IMR-90 (cell line): Measurements from ENCODE around the gene FHAD1. TPM values are rescaled to one million over a fixed set of nuclear protein-coding genes. Genes with fewer than 3 reads are reported as not detected.

Experiments
- ATAC-seq: fragments of 200-7000 bp; cut with Tn5 transposase; 2 replicates; pipeline ENCODE4 v1.9.1; 2020; ENCODE audit warnings: low read depth, mild to moderate bottlenecking, moderate library complexity
- BruUV-seq: library from RNA; stranded (reverse); fragments of 400-500 nt; replicated peaks from 2 replicates; lab custom pipeline; 2021; lab: Mats Ljungman, UMichigan
- CTCF ChIA-PET: fragments of 300-600 bp; formaldehyde crosslinking; extraction: SDS; loops from one replicate; lab custom pipeline; 2021; ENCODE audit warnings: antibody characterized with exemption; lab: Yijun Ruan, JAX
- POLR2A ChIA-PET: fragments of 300-600 bp; sonication (Branson Sonifier 250); formaldehyde crosslinking; loops from one replicate; lab custom pipeline; 2022; ENCODE audit warnings: antibody characterized with exemption; ENCODE audit not compliant: unreplicated experiment; lab: Charles Lee
- DNase-seq: peaks from one replicate; pipeline ENCODE4 v3.0.0; 2013
- H2AFZ ChIP-seq: replicated peaks from 2 replicates; pipeline ENCODE3; 2013; ENCODE audit warnings: low read length, mild to moderate bottlenecking; ENCODE audit not compliant: poor library complexity
- H2AK5ac ChIP-seq: 2 replicates; pipeline ENCODE4 v1.6.1; 2013; ENCODE audit warnings: low read depth, low read length, inconsistent platforms
- H2AK9ac ChIP-seq: replicated peaks from 2 replicates; pipeline ENCODE3; 2013; ENCODE audit warnings: mild to moderate bottlenecking, low read depth, low read length, moderate library complexity; ENCODE audit not compliant: poor library complexity
- H2BK120ac ChIP-seq: 2 replicates; pipeline ENCODE4 v1.6.1; 2013; ENCODE audit warnings: low read depth, low read length, inconsistent platforms
- H2BK15ac ChIP-seq: 3 replicates; pipeline ENCODE4 v1.6.1; 2013; ENCODE audit warnings: low read depth, low read length, inconsistent platforms
- H2BK20ac ChIP-seq: 2 replicates; pipeline ENCODE4 v1.6.1; 2013; ENCODE audit warnings: low read depth, mild to moderate bottlenecking, inconsistent platforms, low read length, moderate library complexity
- H2BK5ac ChIP-seq: 2 replicates; pipeline ENCODE4 v1.6.1; 2013; ENCODE audit warnings: mild to moderate bottlenecking, low read depth, low read length, inconsistent platforms; ENCODE audit not compliant: poor library complexity, severe bottlenecking
- H3K14ac ChIP-seq: replicated peaks from 2 replicates; pipeline ENCODE4 v1.6.1; 2013; ENCODE audit warnings: low read depth, low read length, inconsistent platforms
- H3K18ac ChIP-seq: 2 replicates; pipeline ENCODE4 v1.6.1; 2013; ENCODE audit warnings: low read depth, low read length, control low read depth
- H3K23ac ChIP-seq: 2 replicates; pipeline ENCODE4 v1.6.1; 2013; ENCODE audit warnings: low read depth, low read length, inconsistent platforms
- H3K27ac ChIP-seq: 2 replicates; pipeline ENCODE4 v1.5.1; 2013; ENCODE audit warnings: mild to moderate bottlenecking, control low read depth, low read length; ENCODE audit not compliant: insufficient read depth
- H3K27me3 ChIP-seq: 2 replicates; pipeline ENCODE4 v1.6.1; 2013; ENCODE audit warnings: low read length; ENCODE audit not compliant: control insufficient read depth, insufficient read depth
- H3K36me3 ChIP-seq: 2 replicates; pipeline ENCODE4 v1.6.1; 2013; ENCODE audit warnings: low read length, mixed read lengths; ENCODE audit not compliant: control insufficient read depth, insufficient read depth
- H3K4ac ChIP-seq: 2 replicates; pipeline ENCODE4 v1.6.1; 2013; ENCODE audit warnings: low read depth, low read length, inconsistent platforms
- H3K4me1 ChIP-seq: 2 replicates; pipeline ENCODE4 v1.6.1; 2013; ENCODE audit warnings: low read length, mixed read lengths; ENCODE audit not compliant: control insufficient read depth, insufficient read depth
- H3K4me2 ChIP-seq: 2 replicates; pipeline ENCODE4 v1.6.1; 2013; ENCODE audit warnings: low read depth, mild to moderate bottlenecking, control low read depth, low read length, moderate library complexity
- H3K4me3 ChIP-seq: 2 replicates; pipeline ENCODE4 v1.5.1; 2013; ENCODE audit warnings: low read depth, mild to moderate bottlenecking, control low read depth, low read length, moderate library complexity; ENCODE audit not compliant: insufficient read depth
- H3K56ac ChIP-seq: 2 replicates; pipeline ENCODE4 v1.6.1; 2013; ENCODE audit warnings: low read length, inconsistent platforms; ENCODE audit not compliant: insufficient read depth; ENCODE audit errors: extremely low read depth
- H3K79me1 ChIP-seq, 2 experiments: 2 replicates each; pipeline ENCODE4 v1.6.1; 2013; ENCODE audit warnings: low read length in 2 of 2, inconsistent platforms in 1 of 2, low read depth in 1 of 2
- H3K9ac ChIP-seq: 2 replicates; pipeline ENCODE4 v1.6.1; 2013; ENCODE audit warnings: low read depth, low read length, control low read depth
- H3K9me1 ChIP-seq: 2 replicates; pipeline ENCODE4 v1.6.1; 2013; ENCODE audit warnings: low read length, inconsistent platforms; ENCODE audit not compliant: insufficient read depth
- H3K9me3 ChIP-seq: 2 replicates; pipeline ENCODE4 v1.6.1; 2013; ENCODE audit warnings: low read length; ENCODE audit not compliant: control insufficient read depth, insufficient read depth
- H4K20me1 ChIP-seq: 2 replicates; pipeline ENCODE4 v1.6.1; 2013; ENCODE audit warnings: low read length, inconsistent platforms; ENCODE audit not compliant: insufficient read depth
- H4K5ac ChIP-seq: 2 replicates; pipeline ENCODE4 v1.6.1; 2013; ENCODE audit warnings: mild to moderate bottlenecking, low read depth, low read length, control low read depth
- H4K8ac ChIP-seq, 2 experiments: 2 replicates each; pipeline ENCODE4 v1.6.1; 2013; ENCODE audit warnings: low read depth in 2 of 2, low read length in 2 of 2, control low read depth in 1 of 2, inconsistent platforms in 1 of 2
- H4K91ac ChIP-seq: 2 replicates; pipeline ENCODE4 v1.6.1; 2013; ENCODE audit warnings: low read depth, low read length, inconsistent platforms; ENCODE audit not compliant: insufficient read depth
- CEBPB ChIP-seq: IDR thresholded peaks from 2 replicates; pipeline ENCODE4 v1.6.1; 2012; ENCODE audit warnings: low read depth, low read length, improper control_type of control experiment
- CHD1 ChIP-seq: IDR thresholded peaks from 2 replicates; pipeline ENCODE4 v1.6.1; 2012; ENCODE audit warnings: low read depth, low read length, improper control_type of control experiment
- NFE2L2 ChIP-seq: fragments of 150-350 bp; IDR thresholded peaks from 2 replicates; pipeline ENCODE4 v1.6.1; 2016; ENCODE audit warnings: low read depth, mild to moderate bottlenecking, low read length
- RAD21 ChIP-seq: IDR thresholded peaks from 2 replicates; pipeline ENCODE4 v1.6.1; 2012; ENCODE audit warnings: low read length, improper control_type of control experiment
- RFX5 ChIP-seq: IDR thresholded peaks from 2 replicates; pipeline ENCODE4 v1.8.0; 2012; ENCODE audit warnings: low read depth, mild to moderate bottlenecking, low read length, moderate library complexity
- SMC3 ChIP-seq: fragments of 150-350 bp; IDR thresholded peaks from 2 replicates; pipeline ENCODE4 v1.6.1; 2016; ENCODE audit warnings: low read depth, mild to moderate bottlenecking, antibody characterized with exemption, low read length, moderate library complexity
- WGBS, 2 experiments: methylation state at CpG; one replicate each; pipeline versions ENCODE4 v1.1.5 to v1.1.7; 2013; ENCODE audit warnings: missing lambda C conversion rate in 2 of 2; ENCODE audit not compliant: insufficient read length in 1 of 2; ENCODE audit errors: extremely low coverage in 2 of 2; 5-methylcytosine and 5-hydroxymethylcytosine counted together
- dilution Hi-C: fragments of 300-500 bp; cut with HindIII; formaldehyde crosslinking; loops from one replicate; pipeline ENCODE4 v1.14.3; 2018; ENCODE audit warnings: low sequenced_read_pairs; ENCODE audit not compliant: unreplicated experiment
- in situ Hi-C: fragments of 300-500 bp; cut with MboI; formaldehyde crosslinking; loops from 3 replicates; pipeline ENCODE4 v1.14.3; 2019; ENCODE audit warnings: low sequenced_read_pairs, inconsistent platforms, mixed read lengths
- intact Hi-C: fragments of 100-400 bp; cut with micrococcal nuclease; formaldehyde crosslinking; loops from 2 replicates; pipeline ENCODE4 v1.10.0; 2022
- polyA plus RNA-seq, 3 experiments: library from polyadenylated mRNA; depleted of rRNA; stranded (reverse); fragments of >200 nt; gene quantifications; 2 replicates each; pipeline ENCODE4 v1.2.3, GENCODE V29; 2012; ENCODE audit warnings: low replicate concordance in 1 of 3
- total RNA-seq: library from RNA; depleted of rRNA; stranded (reverse); fragments of >200 nt; gene quantifications from 2 replicates; pipeline ENCODE4 v1.2.3, GENCODE V29; 2012
- TF ChIP-seq, protein P1 (sequence below): fragments of 150-350 bp; IDR thresholded peaks from 2 replicates; pipeline ENCODE4 v1.6.1; 2016; ENCODE audit warnings: low read depth, mild to moderate bottlenecking, low read length, moderate library complexity, borderline replicate concordance

FHAD1 gene
- total and polyA plus RNA-seq, 2 of the 4 experiments (the other 2 are of a cell fraction): not detected

GRCh38 chr1:15303935-15304334 lies 56.9 kb downstream of the FHAD1 start:
- no peak overlapping the region for H3K14ac ChIP-seq
- H2BK20ac ChIP-seq: no peak overlapping the region
- ChIA-PET POLR2A (no interaction called here), CTCF (interaction anchor here (0.6 to 2.2 kb wide), 7 partner anchors 9 to 197 kb away, joined by 3 to 6 read pairs (median 3); no protein-coding TSS in a partner anchor)
- no peak overlapping the region for H4K8ac ChIP-seq
- TF ChIP-seq, protein P1, sequence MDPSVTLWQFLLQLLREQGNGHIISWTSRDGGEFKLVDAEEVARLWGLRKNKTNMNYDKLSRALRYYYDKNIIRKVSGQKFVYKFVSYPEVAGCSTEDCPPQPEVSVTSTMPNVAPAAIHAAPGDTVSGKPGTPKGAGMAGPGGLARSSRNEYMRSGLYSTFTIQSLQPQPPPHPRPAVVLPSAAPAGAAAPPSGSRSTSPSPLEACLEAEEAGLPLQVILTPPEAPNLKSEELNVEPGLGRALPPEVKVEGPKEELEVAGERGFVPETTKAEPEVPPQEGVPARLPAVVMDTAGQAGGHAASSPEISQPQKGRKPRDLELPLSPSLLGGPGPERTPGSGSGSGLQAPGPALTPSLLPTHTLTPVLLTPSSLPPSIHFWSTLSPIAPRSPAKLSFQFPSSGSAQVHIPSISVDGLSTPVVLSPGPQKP: no peak
- TF ChIP-seq RAD21: no peak
- no peak for TF ChIP-seq CEBPB
- TF ChIP-seq RFX5: no peak
- TF ChIP-seq NFE2L2: no peak
- TF ChIP-seq CHD1: no peak
- TF ChIP-seq SMC3: no peak
- no peak overlapping the region for H3K27ac ChIP-seq
- no peak overlapping the region for H4K91ac ChIP-seq
- H3K9me1 ChIP-seq: no peaks in the 10 kb centered on the region
- intact Hi-C loops (loop anchor here (1.0 to 5.0 kb wide), 2 partner anchors 176 to 1207 kb away; no protein-coding TSS in a partner anchor), in situ Hi-C loops (no loop called here), dilution Hi-C loops (no loop called here)
- no peak overlapping the region for H2BK15ac ChIP-seq
- no peak overlapping the region for H3K4me3 ChIP-seq
- H2AK9ac ChIP-seq: no peak overlapping the region
- no peak overlapping the region for H2BK5ac ChIP-seq
- no TSS peak for BruUV-seq
- H3K4me2 ChIP-seq: no peak overlapping the region
- ATAC-seq (no peak), DNase-seq (no peak)
- H3K56ac ChIP-seq: no peak overlapping the region
- no peaks in the 10 kb centered on the region for H4K20me1 ChIP-seq
- no peak overlapping the region for H4K5ac ChIP-seq
- H3K23ac ChIP-seq: no peak overlapping the region
- H3K79me1 ChIP-seq: no peaks in the 10 kb centered on the region
- no peaks in the 10 kb centered on the region for H3K36me3 ChIP-seq
- H3K27me3 ChIP-seq: peaks cover 3% of the 10 kb centered on the region; the same call in 1 of the 2 replicates
- no peak overlapping the region for H2BK120ac ChIP-seq
- H2AK5ac ChIP-seq: no peak overlapping the region
- no peaks in the 10 kb centered on the region for H3K9me3 ChIP-seq
- no peaks in the 10 kb centered on the region for H3K4me1 ChIP-seq
- H3K9ac ChIP-seq: no peak overlapping the region
- WGBS, 2 experiments: no CpG with 5 or more reads among the region's 6 CpGs
- no peak overlapping the region for H3K4ac ChIP-seq
- no peak overlapping the region for H2AFZ ChIP-seq
- H3K18ac ChIP-seq: no peak overlapping the region
